HCT116 (cell line): ENCODE measurements around the gene FAIM2. TPM values are rescaled to one million over a fixed set of nuclear protein-coding genes. Genes with fewer than 3 reads are reported as not detected.

Source experiments
- ATAC-seq: fragments of 200-7000 bp; cut with Tn5 transposase; 2 replicates; pipeline ENCODE4 v1.9.1; 2020; ENCODE audit warnings: mild to moderate bottlenecking, moderate library complexity
- BruUV-seq: library from RNA; stranded (reverse); fragments of 400-500 nt; replicated peaks from 2 replicates; lab custom pipeline; 2021; lab: Mats Ljungman, UMichigan
- CTCF ChIA-PET: fragments of 300-600 bp; sonication (Branson Sonifier 250); formaldehyde crosslinking; loops from one replicate; lab custom pipeline; 2021; ENCODE audit warnings: antibody characterized with exemption; lab: Charles Lee
- POLR2A ChIA-PET: fragments of 300-600, 350-600 bp; sonication (Branson Sonifier 250); formaldehyde crosslinking; loops from one replicate; lab custom pipeline; 2021; ENCODE audit warnings: antibody characterized with exemption; lab: Charles Lee
- RAD21 ChIA-PET, 2 experiments: fragments of 300-600 bp; sonication (Branson Sonifier 250); formaldehyde crosslinking; loops; one replicate each; lab custom pipeline; 2023; ENCODE audit warnings: low total read pairs in 2 of 2; ENCODE audit not compliant: uncharacterized antibody in 2 of 2, unreplicated experiment in 2 of 2, low non-redundant PET in 1 of 2; lab: Charles Lee
- DNase-seq: peaks from one replicate; pipeline ENCODE4 v3.0.0-alpha.2; 2010; ENCODE audit warnings: low read depth, low spot score
- H2AFZ ChIP-seq: fragments of 200-600 bp; shearing (Covaris generic), sonication (generic); 2 replicates; pipeline ENCODE4 v1.6.1; 2017; ENCODE audit warnings: low read depth, mixed run types, mixed read lengths, antibody characterized with exemption, low read length; ENCODE audit not compliant: poor library complexity, severe bottlenecking
- H3K27ac ChIP-seq: 2 replicates; pipeline ENCODE4 v1.5.1; 2012; ENCODE audit warnings: low read depth, low read length
- H3K27me3 ChIP-seq: fragments of 200-600 bp; sonication (generic); 2 replicates; pipeline ENCODE4 v1.6.1; 2016; ENCODE audit warnings: mixed run types, low read length, mixed read lengths; ENCODE audit not compliant: insufficient read depth
- H3K36me3 ChIP-seq, 2 experiments: fragments of 200-500 bp in 1 of 2; fragments of 200-600 bp in 1 of 2; sonication (Bioruptor generic) in 1 of 2; sonication (generic) in 1 of 2; 2 replicates each; pipeline versions ENCODE4 v1.5.1 to v1.6.1; 2014 to 2016; ENCODE audit warnings: low read length in 2 of 2, inconsistent platforms in 1 of 2, mixed read lengths in 1 of 2, mixed run types in 1 of 2; ENCODE audit not compliant: insufficient read depth in 2 of 2, control insufficient read depth in 1 of 2
- H3K4me1 ChIP-seq, 2 experiments: fragments of 200-600 bp in 1 of 2; sonication (generic) in 1 of 2; 2 replicates each; pipeline versions ENCODE4 v1.5.1 to v1.6.1; 2012 to 2017; ENCODE audit warnings: low read length in 2 of 2, inconsistent platforms in 1 of 2, mild to moderate bottlenecking in 1 of 2, mixed read lengths in 1 of 2, mixed run types in 1 of 2, moderate library complexity in 1 of 2; ENCODE audit not compliant: insufficient read depth in 2 of 2, control insufficient read depth in 1 of 2
- H3K4me2 ChIP-seq: fragments of 200-600 bp; sonication (generic); 2 replicates; pipeline ENCODE4 v1.6.1; 2017; ENCODE audit warnings: mixed run types, low read length, mixed read lengths
- H3K4me3 ChIP-seq, 2 experiments: fragments of 200-600 bp in 1 of 2; sonication (generic) in 1 of 2; replicated peaks in 1 of 2; 2 replicates each; pipeline ENCODE4 v1.5.1; 2011 to 2016; ENCODE audit warnings: low read length in 2 of 2, control low read depth in 1 of 2, low read depth in 1 of 2, mild to moderate bottlenecking in 1 of 2, mixed read lengths in 1 of 2, mixed run types in 1 of 2
- H3K79me2 ChIP-seq: fragments of 200-600 bp; sonication (generic); 2 replicates; pipeline ENCODE4 v1.6.1; 2017; ENCODE audit warnings: mild to moderate bottlenecking, mixed run types, low read length, moderate library complexity, mixed read lengths; ENCODE audit not compliant: insufficient read depth
- H3K9ac ChIP-seq: fragments of 200-600 bp; sonication (generic); 2 replicates; pipeline ENCODE4 v1.6.1; 2016; ENCODE audit warnings: low read length, mixed read lengths
- H3K9me2 ChIP-seq: fragments of 200-600 bp; sonication (generic), shearing (Covaris generic); 2 replicates; pipeline ENCODE4 v1.6.1; 2017; ENCODE audit warnings: mixed run types, mild to moderate bottlenecking, moderate library complexity; ENCODE audit not compliant: insufficient read depth
- H3K9me3 ChIP-seq, 2 experiments: fragments of 200-500 bp in 1 of 2; fragments of 200-600 bp in 1 of 2; sonication (Bioruptor generic) in 1 of 2; sonication (generic) in 1 of 2; 2 replicates each; pipeline ENCODE4 v1.6.1; 2014 to 2017; ENCODE audit warnings: low read length in 2 of 2, mixed read lengths in 2 of 2, inconsistent platforms in 1 of 2, low read depth in 1 of 2, mild to moderate bottlenecking in 1 of 2, mixed run types in 1 of 2, moderate library complexity in 1 of 2; ENCODE audit not compliant: control insufficient read depth in 1 of 2, insufficient read depth in 1 of 2
- H4K20me1 ChIP-seq: fragments of 200-600 bp; sonication (generic), shearing (Covaris generic); 2 replicates; pipeline ENCODE4 v1.6.1; 2017; ENCODE audit warnings: mixed run types, mild to moderate bottlenecking, moderate library complexity; ENCODE audit not compliant: insufficient read depth
- CTCF ChIP-seq, 3 experiments: fragments of 200-600 bp in 1 of 3; sonication (generic) in 1 of 3; IDR thresholded peaks in 2 of 3; conservative IDR thresholded peaks in 1 of 3; 2 replicates each; pipeline ENCODE4 v1.5.1; 2012 to 2017; ENCODE audit warnings: low read depth in 2 of 3, low read length in 2 of 3, antibody characterized with exemption in 1 of 3, borderline replicate concordance in 1 of 3, control low read depth in 1 of 3, mild to moderate bottlenecking in 1 of 3, mixed read lengths in 1 of 3, mixed run types in 1 of 3, moderate library complexity in 1 of 3; ENCODE audit not compliant: insufficient read depth in 1 of 3
- FOSL1 ChIP-seq: IDR thresholded peaks from 2 replicates; pipeline ENCODE4 v1.6.1; 2012; ENCODE audit warnings: low read depth
- JUND ChIP-seq: IDR thresholded peaks from 2 replicates; pipeline ENCODE4 v1.6.1; 2012
- POLR2AphosphoS5 ChIP-seq: IDR thresholded peaks from 2 replicates; pipeline ENCODE4 v1.6.1; 2011; ENCODE audit warnings: mild to moderate bottlenecking, low read depth, low read length, moderate library complexity
- SIN3A ChIP-seq: IDR thresholded peaks from 2 replicates; pipeline ENCODE4 v1.6.1; 2012; ENCODE audit warnings: low read depth
- SP1 ChIP-seq: IDR thresholded peaks from 2 replicates; pipeline ENCODE4 v1.6.1; 2012; ENCODE audit warnings: low read depth
- SRF ChIP-seq: IDR thresholded peaks from 2 replicates; pipeline ENCODE4 v1.6.1; 2012; ENCODE audit warnings: low read depth
- YY1 ChIP-seq: IDR thresholded peaks from 2 replicates; pipeline ENCODE4 v1.6.1; 2011; ENCODE audit warnings: low read length, low read depth, moderate library complexity, mild to moderate bottlenecking; ENCODE audit not compliant: insufficient replicate concordance; ENCODE audit errors: extremely low read depth
- ZFX ChIP-seq: fragments of 450-650 bp; IDR thresholded peaks from 2 replicates; pipeline ENCODE4 v1.6.1; 2017
- intact Hi-C: fragments of 100-400 bp; cut with micrococcal nuclease; formaldehyde crosslinking; loops from 2 replicates; pipeline ENCODE4 v1.10.0; 2022
- total RNA-seq: library from RNA; stranded (reverse); gene quantifications from one replicate; pipeline ENCODE4 v1.2.1, GENCODE V29; 2021; ENCODE audit not compliant: unreplicated experiment

The FAIM2 gene
- total RNA-seq, 1 experiment from 2014 or later = not detected

DNA sequence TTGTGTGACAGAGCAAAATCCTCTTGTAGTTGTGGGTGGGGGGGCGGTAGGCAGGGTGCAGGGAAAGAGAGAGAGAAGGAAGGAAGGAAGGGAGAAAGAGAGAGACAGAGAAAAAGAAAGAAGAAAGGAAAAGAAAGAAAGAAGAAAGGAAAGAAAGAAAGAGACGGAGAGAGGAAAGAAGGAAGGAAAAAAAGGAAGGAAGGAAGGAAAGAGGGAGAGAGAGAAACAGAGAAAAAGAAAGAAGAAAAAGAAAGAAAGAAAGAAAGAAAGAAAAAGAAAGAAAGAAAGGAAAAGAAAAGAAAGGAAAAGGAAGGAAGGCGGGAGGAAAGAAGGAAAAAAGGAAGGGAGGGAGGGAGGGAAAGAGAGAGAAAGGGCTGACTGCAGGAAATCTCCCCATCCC lies 17.6 kb upstream of the FAIM2 start:
- H3K9me3 ChIP-seq = no peaks in the 10 kb centered on the region
- intact Hi-C loops = no loop called here
- CTCF ChIA-PET = no interaction called here
- TF ChIP-seq JUND (no peak), CTCF (IDR thresholded peaks at IDR 0.05 in 2 of 3, conservative IDR thresholded peaks at IDR 0.05 in 1 of 3; ENCODE audit: borderline replicate concordance in 1 of 3, insufficient read depth in 1 of 3, low read depth in 2 of 3, low read length in 2 of 3) (no peak), FOSL1 (no peak), ZFX (no peak), POLR2AphosphoS5 (no peak), SRF (no peak), SP1 (no peak), SIN3A (no peak), YY1 (no peak)
- H3K79me2 ChIP-seq = no peaks in the 10 kb centered on the region
- no peak overlapping the region for H3K4me3 ChIP-seq
- no TSS peak for BruUV-seq
- no peak overlapping the region for H2AFZ ChIP-seq
- POLR2A ChIA-PET = no interaction called here
- H3K4me2 ChIP-seq = no peak overlapping the region
- no peaks in the 10 kb centered on the region for H4K20me1 ChIP-seq
- no peak overlapping the region for H3K27ac ChIP-seq
- no peaks in the 10 kb centered on the region for H3K27me3 ChIP-seq
- no peak overlapping the region for H3K9ac ChIP-seq
- no peak for ATAC-seq
- RAD21 ChIA-PET = no interaction called here
- DNase-seq = no peak
- no peaks in the 10 kb centered on the region for H3K36me3 ChIP-seq
- no peaks in the 10 kb centered on the region for H3K4me1 ChIP-seq
- H3K9me2 ChIP-seq = no peaks in the 10 kb centered on the region

DNA sequence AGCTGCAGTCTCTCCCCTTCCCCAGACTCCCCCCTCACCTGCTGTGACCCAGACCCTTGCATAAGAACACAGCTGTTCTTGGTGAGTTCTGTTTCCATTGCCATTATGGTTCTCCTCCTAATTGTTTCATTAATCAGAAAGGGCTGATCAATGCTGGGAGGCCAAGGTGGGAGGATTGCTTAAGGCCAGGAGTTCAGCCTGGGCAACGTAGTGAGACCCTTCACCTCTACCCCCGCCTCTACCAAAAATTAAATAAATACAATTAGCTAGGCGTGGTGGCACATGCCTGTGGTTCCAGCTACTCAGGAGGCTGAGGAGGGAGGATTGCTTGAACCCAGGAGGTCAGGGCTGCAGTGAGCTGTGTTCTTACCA lies 17.2 kb upstream of the FAIM2 start:
- no peak for DNase-seq
- ChIA-PET CTCF (no interaction called here), POLR2A (no interaction called here), RAD21 (no interaction called here)
- H3K9ac ChIP-seq = no peak overlapping the region
- no peak overlapping the region for H3K4me2 ChIP-seq
- no peak overlapping the region for H3K4me3 ChIP-seq
- no peaks in the 10 kb centered on the region for H3K27me3 ChIP-seq
- H4K20me1 ChIP-seq = no peaks in the 10 kb centered on the region
- no peaks in the 10 kb centered on the region for H3K9me2 ChIP-seq
- no peak for ATAC-seq
- H3K4me1 ChIP-seq = no peaks in the 10 kb centered on the region
- intact Hi-C loops = no loop called here
- H3K9me3 ChIP-seq = no peaks in the 10 kb centered on the region
- H3K36me3 ChIP-seq = no peaks in the 10 kb centered on the region
- no peak overlapping the region for H2AFZ ChIP-seq
- no peak overlapping the region for H3K27ac ChIP-seq
- no TSS peak for BruUV-seq
- H3K79me2 ChIP-seq = no peaks in the 10 kb centered on the region
- TF ChIP-seq SIN3A = no peak
- TF ChIP-seq SRF = no peak
